SK-N-SH (cell line): ENCODE measurements around the gene BCL11B.

ENCODE experiments used
- CTCF ChIP-seq: fragments of 200-600 bp; sonication (generic); IDR thresholded peaks from 2 replicates; pipeline ENCODE4 v1.6.1; 2017; ENCODE audit warnings: antibody characterized with exemption, mild to moderate bottlenecking, moderate library complexity
- EP300 ChIP-seq, 2 experiments: IDR thresholded peaks; 2 replicates each; pipeline versions ENCODE4 v1.4.0 to v1.6.1; 2012; ENCODE audit warnings: borderline replicate concordance in 1 of 2, low read depth in 1 of 2, low read length in 1 of 2
- EZH2phosphoT487 ChIP-seq: fragments of 200-600 bp; sonication (generic); IDR thresholded peaks from 2 replicates; pipeline ENCODE4 v1.6.1; 2017; ENCODE audit warnings: low read depth, mixed run types, mild to moderate bottlenecking, antibody characterized with exemption, moderate library complexity, borderline replicate concordance
- GABPA ChIP-seq: IDR thresholded peaks from 2 replicates; pipeline ENCODE4 v1.4.0; 2012; ENCODE audit warnings: low read depth, mild to moderate bottlenecking
- GATA2 ChIP-seq: sonication (generic); formaldehyde crosslinking; IDR thresholded peaks from 2 replicates; pipeline ENCODE4 v1.5.0; 2020; ENCODE audit warnings: mild to moderate bottlenecking, missing genetic modification reagents
- MEF2A ChIP-seq: IDR thresholded peaks from 2 replicates; pipeline ENCODE4 v1.4.0; 2012; ENCODE audit warnings: low read depth, borderline replicate concordance
- PBX3 ChIP-seq: IDR thresholded peaks from 2 replicates; pipeline ENCODE4; 2012
- REST ChIP-seq: IDR thresholded peaks from 2 replicates; pipeline ENCODE4 v1.6.1; 2012; ENCODE audit warnings: mild to moderate bottlenecking, low read depth, low read length, moderate library complexity
- YY1 ChIP-seq: IDR thresholded peaks from 2 replicates; pipeline ENCODE4 v1.4.0; 2012; ENCODE audit warnings: low read depth, mild to moderate bottlenecking

GRCh38 chr14:99258876-99259726 lies 12.9 kb downstream of the BCL11B start:
- TF ChIP-seq CTCF (no peak), YY1 (no peak), EP300 (IDR thresholded peaks at IDR 0.05; ENCODE audit: borderline replicate concordance in 1 of 2, low read depth in 1 of 2, low read length in 1 of 2) (no peak), GATA2 (no peak), REST (no peak), EZH2phosphoT487 (no peak), MEF2A (no peak), GABPA (no peak), PBX3 (no peak)
